Activated CD4-positive, alpha-beta T cell treated with anti-CD3 and anti-CD28 coated beads, Interleukin-2, amount 10 ng/mL, durations not matched to agents 7 days and 5 days (primary cell): Measurements from ENCODE around the gene SCRN1. TPM values are rescaled to one million over a fixed set of nuclear protein-coding genes. Genes with fewer than 3 reads are reported as not detected.
"Not testable (repeated sequence)": the region's sequence is repeated elsewhere in the genome, so short reads cannot be mapped to it uniquely, and the experiment has no call there.

Experiments used
- CTCF ChIA-PET: fragments of 350-600 bp; sonication (Branson Sonifier 250); formaldehyde crosslinking; loops from one replicate; lab custom pipeline; 2021; ENCODE audit warnings: antibody characterized with exemption; lab: Charles Lee
- POLR2A ChIA-PET: fragments of 350-600 bp; sonication (Branson Sonifier 250); formaldehyde crosslinking; loops from one replicate; lab custom pipeline; 2021; ENCODE audit warnings: antibody characterized with exemption; lab: Charles Lee
- DNase-seq: peaks from one replicate; pipeline ENCODE4 v3.0.0-alpha.2; 2020
- H3K27ac Mint-ChIP-seq: one replicate; pipeline ENCODE4 v1.8.0; 2021; ENCODE audit warnings: mild to moderate bottlenecking, moderate library complexity, mixed read lengths
- H3K27me3 Mint-ChIP-seq: one replicate; pipeline ENCODE4 v1.8.0; 2021; ENCODE audit warnings: mixed read lengths
- H3K36me3 Mint-ChIP-seq: one replicate; pipeline ENCODE4 v1.8.0; 2021; ENCODE audit warnings: low read depth, mixed read lengths
- H3K4me1 Mint-ChIP-seq: one replicate; pipeline ENCODE4 v1.8.0; 2021; ENCODE audit warnings: mixed read lengths
- H3K4me3 Mint-ChIP-seq: one replicate; pipeline ENCODE4 v1.8.0; 2021; ENCODE audit warnings: mild to moderate bottlenecking, moderate library complexity, mixed read lengths
- H3K9me3 Mint-ChIP-seq: one replicate; pipeline ENCODE4 v1.8.0; 2021; ENCODE audit warnings: mixed read lengths
- total RNA-seq, 2 experiments: library from RNA; stranded (reverse); gene quantifications; one replicate each; pipeline ENCODE4 v1.2.3, GENCODE V29; 2021

SCRN1 gene
- total RNA-seq, 2 experiments from 2014 or later: 2.1 TPM

DNA sequence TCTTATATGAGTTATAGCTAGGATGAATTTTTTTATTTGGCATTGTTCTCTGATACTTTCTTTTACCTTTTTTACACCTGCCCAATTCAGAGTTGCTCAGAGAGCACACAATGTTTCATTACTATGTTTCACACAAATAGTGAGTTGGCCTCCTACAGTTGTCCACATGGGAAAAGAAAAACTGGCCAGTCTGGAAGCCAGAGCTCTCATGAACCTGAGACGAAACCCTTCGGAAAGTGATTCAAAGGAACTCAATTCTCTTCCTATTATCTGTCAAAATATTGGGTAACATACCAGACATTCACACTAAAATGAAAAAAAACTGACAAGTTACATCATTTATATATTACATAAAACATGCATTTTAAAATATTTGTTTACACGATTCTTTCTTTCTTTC, 15.3 kb downstream of the SCRN1 start:
- H3K9me3 Mint-ChIP-seq: no peaks in the 10 kb centered on the region
- no peak overlapping the region for H3K27ac Mint-ChIP-seq
- H3K27me3 Mint-ChIP-seq: peaks cover 12% of the 10 kb centered on the region
- CTCF ChIA-PET: no interaction called here
- no peak overlapping the region for H3K4me3 Mint-ChIP-seq
- POLR2A ChIA-PET: no interaction called here
- no peak for DNase-seq
- H3K4me1 Mint-ChIP-seq: peaks cover 12% of the 10 kb centered on the region
- no peaks in the 10 kb centered on the region for H3K36me3 Mint-ChIP-seq

DNA sequence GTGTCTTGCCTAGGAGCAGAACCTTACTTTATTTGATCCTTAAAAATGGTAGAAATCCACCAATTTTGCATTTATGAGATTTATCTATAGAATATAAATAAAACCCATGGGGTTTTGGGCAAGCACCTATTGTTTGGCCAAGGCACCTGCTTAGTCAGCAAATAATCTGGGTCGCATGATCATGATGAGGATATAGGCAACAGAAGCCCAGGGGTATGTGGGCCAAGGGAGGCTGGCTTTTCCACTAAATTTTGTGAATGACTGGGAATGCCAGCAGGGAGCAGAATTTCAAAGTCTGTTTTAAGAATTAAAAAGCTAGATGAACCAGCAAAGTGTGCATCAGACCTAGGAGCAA, 17.3 kb downstream of the SCRN1 start:
- H3K4me1 Mint-ChIP-seq: peaks cover 18% of the 10 kb centered on the region
- peaks cover 9% of the 10 kb centered on the region for H3K27me3 Mint-ChIP-seq

DNA sequence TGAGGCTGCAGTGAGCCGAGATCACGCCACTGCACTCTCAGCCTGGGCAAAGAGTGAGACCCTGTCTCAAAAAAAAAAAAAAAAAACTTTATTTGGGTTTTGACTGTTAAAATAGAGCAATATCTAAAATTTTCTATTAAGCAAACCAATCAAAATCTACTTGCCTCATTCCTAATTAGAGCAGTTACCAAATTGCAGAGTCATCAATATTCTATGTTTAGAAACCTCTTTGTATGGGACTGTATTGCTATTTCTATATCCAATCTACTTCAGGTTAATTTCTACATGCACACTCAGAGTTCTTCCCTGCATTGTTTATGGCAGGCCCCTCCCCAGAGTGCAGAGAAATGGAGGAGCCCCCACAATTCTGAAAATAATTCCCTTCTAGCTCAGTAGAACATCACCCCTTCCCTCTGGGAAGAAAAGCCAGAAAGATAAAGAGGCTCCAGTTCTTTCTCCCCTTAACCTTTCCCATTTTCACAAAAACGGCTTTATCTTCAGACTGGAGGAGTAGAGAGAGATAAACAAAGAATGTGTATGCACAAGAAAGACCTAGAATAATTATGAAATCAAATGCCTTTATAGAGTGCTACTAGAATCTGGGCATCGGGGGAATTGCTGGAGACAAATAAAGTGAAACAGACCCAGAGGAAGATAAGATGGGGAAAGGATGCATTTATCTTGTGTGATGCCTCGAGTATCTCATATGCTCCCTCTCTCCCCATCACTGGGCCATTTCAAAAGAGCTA, 17.9 kb downstream of the SCRN1 start:
- Mint-ChIP-seq H3K9me3 (no peaks in the 10 kb centered on the region), H3K36me3 (no peaks in the 10 kb centered on the region), H3K4me3 (no peak overlapping the region), H3K27me3 (peaks cover 9% of the 10 kb centered on the region), H3K4me1 (peaks cover 18% of the 10 kb centered on the region), H3K27ac (no peak overlapping the region)
- POLR2A ChIA-PET: no interaction called here
- CTCF ChIA-PET: interaction anchor here (1.1 kb wide), 1 partner anchor 10 kb away, joined by 3 read pairs; no protein-coding TSS in a partner anchor
- DNase-seq: no peak

More for the DNA sequence above, 17.3 kb downstream of the SCRN1 start:
- no peaks in the 10 kb centered on the region for H3K9me3 Mint-ChIP-seq
- no peak overlapping the region for H3K27ac Mint-ChIP-seq
- CTCF ChIA-PET: no interaction called here
- POLR2A ChIA-PET: no interaction called here
- no peak for DNase-seq
- no peak overlapping the region for H3K4me3 Mint-ChIP-seq
- H3K36me3 Mint-ChIP-seq: no peaks in the 10 kb centered on the region

DNA sequence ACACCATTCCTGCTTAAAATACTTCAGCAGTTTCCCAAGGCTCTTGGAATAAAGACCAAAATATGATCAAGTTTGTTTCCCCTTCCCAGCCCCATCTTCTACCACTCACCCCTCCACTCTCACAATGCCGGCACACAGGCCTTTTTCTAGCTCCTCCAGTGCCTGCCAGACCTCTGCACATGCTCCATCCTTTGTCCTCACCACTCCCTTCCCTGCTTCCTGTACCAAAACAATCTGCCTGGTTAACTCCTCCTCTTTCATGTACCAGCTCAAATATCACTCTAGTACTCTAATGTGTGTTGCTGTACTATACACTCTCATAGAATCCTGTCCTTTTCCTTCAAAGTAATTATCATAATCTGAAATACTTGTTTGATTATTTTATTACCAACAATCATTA, 19.4 kb downstream of the SCRN1 start:
- Mint-ChIP-seq H3K36me3 (no peaks in the 10 kb centered on the region), H3K27ac (no peak overlapping the region), H3K4me1 (peaks cover 18% of the 10 kb centered on the region), H3K9me3 (no peaks in the 10 kb centered on the region), H3K4me3 (no peak overlapping the region), H3K27me3 (peaks cover 5% of the 10 kb centered on the region)
- CTCF ChIA-PET: no interaction called here
- POLR2A ChIA-PET: no interaction called here
- DNase-seq: no peak

DNA sequence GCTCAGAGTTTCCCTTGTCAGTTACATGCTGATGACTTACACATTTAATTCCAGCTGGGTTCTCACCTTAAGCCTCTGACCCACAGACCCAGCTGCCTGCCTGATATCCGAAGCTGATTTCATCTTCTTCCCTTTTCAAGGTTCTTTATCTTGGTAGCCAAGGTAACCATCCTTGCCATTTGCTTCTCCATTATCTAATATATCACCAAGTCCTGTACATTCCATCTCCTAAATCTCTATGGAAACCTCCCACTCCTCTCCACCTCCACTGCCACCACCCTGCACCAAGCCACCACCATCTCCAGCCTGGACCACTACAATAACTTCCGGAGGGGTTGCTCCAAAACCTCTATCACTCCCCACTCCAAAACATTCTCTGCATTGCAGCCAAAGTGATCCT, 19.9 kb downstream of the SCRN1 start:
- Mint-ChIP-seq H3K36me3 (no peaks in the 10 kb centered on the region), H3K9me3 (no peaks in the 10 kb centered on the region), H3K27me3 (peaks cover 5% of the 10 kb centered on the region), H3K4me3 (no peak overlapping the region), H3K27ac (no peak overlapping the region), H3K4me1 (peaks cover 18% of the 10 kb centered on the region)
- POLR2A ChIA-PET: interaction anchor here (0.6 kb wide), 1 partner anchor 14 kb away, joined by 3 read pairs; no protein-coding TSS in a partner anchor
- CTCF ChIA-PET: no interaction called here
- DNase-seq: no peak

DNA sequence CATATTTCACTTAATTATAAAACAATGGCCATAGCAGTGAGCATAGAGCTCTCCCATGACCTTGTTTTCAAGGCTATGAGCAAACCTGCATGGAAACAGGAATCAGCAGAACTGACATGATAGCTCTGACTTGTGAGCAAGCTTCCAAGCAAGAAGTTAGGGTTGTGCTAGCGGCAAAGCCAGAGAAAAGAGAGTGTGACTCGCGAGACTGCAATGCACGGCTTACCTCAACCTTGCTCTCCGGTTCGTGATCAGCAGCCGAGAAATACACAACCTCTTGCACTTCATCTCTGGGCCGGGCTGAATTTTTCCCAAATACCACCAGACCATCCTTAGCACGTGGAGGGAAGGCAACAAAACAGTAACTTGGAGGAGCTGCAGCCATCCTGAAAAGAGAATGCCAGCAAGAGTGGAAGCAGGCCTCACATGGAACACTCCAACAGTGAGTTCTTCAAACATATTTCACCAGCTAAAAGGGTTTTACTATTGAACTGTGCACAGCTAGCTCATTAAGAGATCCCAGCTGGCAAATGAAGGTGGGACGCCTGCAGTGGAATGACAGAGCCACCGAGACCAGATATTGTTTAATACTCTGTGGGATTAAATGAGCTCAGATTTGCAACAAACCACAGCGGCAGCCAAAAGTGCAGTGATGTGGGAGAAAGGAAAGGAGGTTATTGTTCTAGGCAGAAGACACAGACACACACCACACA, 20.8 kb downstream of the SCRN1 start:
- H3K4me3 Mint-ChIP-seq: no peak overlapping the region
- POLR2A ChIA-PET: interaction anchor here (0.6 kb wide), 1 partner anchor 13 kb away, joined by 3 read pairs; no protein-coding TSS in a partner anchor

DNA sequence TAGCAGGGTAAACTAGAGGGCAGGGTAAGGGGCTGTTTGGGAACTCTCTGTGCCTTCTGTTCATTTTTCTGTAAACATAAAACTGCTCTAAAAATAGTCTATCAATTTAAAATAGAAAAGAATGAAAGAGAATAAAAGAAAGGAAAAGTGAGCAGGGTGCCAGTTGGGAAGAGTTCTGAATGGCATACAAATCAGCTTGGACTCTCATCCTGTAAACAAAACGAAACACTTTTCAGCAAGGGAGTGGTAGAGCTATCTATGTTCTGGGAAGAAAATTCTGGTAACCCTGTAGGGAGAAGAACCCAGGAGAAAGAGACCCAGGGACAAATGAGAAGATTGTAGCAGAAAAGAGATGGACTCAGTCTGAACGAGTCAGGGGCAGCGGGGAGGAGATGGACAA, 24.6 kb downstream of the SCRN1 start:
- POLR2A ChIA-PET: no interaction called here
- CTCF ChIA-PET: no interaction called here
- no peak overlapping the region for H3K27ac Mint-ChIP-seq
- peaks cover 3% of the 10 kb centered on the region for H3K27me3 Mint-ChIP-seq
- no peaks in the 10 kb centered on the region for H3K36me3 Mint-ChIP-seq
- peaks cover 12% of the 10 kb centered on the region for H3K4me1 Mint-ChIP-seq
- no peak overlapping the region for H3K4me3 Mint-ChIP-seq
- no peak for DNase-seq
- no peaks in the 10 kb centered on the region for H3K9me3 Mint-ChIP-seq

More for the DNA sequence above, 20.8 kb downstream of the SCRN1 start:
- Mint-ChIP-seq H3K9me3 (no peaks in the 10 kb centered on the region), H3K27me3 (peaks cover 5% of the 10 kb centered on the region), H3K36me3 (no peaks in the 10 kb centered on the region), H3K27ac (no peak overlapping the region), H3K4me1 (peaks cover 18% of the 10 kb centered on the region)
- DNase-seq: no peak
- CTCF ChIA-PET: interaction anchor here (1.0 to 1.1 kb wide), 3 partner anchors 13 to 21 kb away, joined by 3 to 4 read pairs (median 3); no protein-coding TSS in a partner anchor

DNA sequence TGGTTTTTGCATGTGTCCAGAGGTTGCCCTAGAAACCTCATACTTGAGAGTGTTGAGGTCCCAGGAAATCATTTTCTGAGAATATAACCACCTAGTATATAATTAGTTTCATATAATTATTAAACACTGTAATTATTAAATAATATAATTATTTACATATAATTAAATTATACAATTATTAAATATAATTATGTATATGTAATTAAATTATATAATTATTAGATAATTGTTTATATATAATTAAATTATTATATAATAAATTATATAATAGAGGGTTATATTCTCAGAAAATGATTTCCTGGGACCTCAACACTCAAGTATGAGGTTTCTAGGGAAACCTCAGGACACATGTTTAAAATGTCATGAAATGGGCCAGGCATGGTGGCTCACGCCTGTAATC, 27.6 kb downstream of the SCRN1 start:
- ChIA-PET CTCF (no interaction called here), POLR2A (no interaction called here)
- H3K27ac Mint-ChIP-seq: no peak overlapping the region
- H3K4me3 Mint-ChIP-seq: no peak overlapping the region
- peaks cover 3% of the 10 kb centered on the region for H3K27me3 Mint-ChIP-seq
- H3K9me3 Mint-ChIP-seq: no peaks in the 10 kb centered on the region
- peaks cover 6% of the 10 kb centered on the region for H3K4me1 Mint-ChIP-seq
- DNase-seq: no peak
- no peaks in the 10 kb centered on the region for H3K36me3 Mint-ChIP-seq

DNA sequence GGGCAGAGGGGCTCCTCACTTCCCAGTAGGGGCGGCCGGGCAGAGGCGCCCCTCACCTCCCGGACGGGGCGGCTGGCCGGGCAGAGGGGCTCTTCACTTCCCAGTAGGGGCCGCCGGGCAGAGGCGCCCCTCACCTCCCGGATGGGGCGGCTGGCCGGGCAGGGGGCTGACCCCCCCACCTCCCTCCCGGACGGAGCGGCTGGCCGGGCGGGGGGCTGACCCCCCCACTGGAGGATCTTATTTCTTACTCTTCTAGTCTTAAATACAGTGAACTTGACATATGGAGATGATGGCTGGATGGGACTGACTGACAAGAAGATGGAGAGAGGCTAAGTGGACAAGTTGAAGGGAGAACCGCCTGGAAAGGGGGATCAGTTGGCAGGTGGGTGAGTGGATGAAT, 28.0 kb downstream of the SCRN1 start:
- H3K27ac Mint-ChIP-seq, H3K27me3 Mint-ChIP-seq, POLR2A ChIA-PET, DNase-seq, H3K4me3 Mint-ChIP-seq, H3K9me3 Mint-ChIP-seq, H3K4me1 Mint-ChIP-seq, CTCF ChIA-PET, H3K36me3 Mint-ChIP-seq: not testable (repeated sequence)

DNA sequence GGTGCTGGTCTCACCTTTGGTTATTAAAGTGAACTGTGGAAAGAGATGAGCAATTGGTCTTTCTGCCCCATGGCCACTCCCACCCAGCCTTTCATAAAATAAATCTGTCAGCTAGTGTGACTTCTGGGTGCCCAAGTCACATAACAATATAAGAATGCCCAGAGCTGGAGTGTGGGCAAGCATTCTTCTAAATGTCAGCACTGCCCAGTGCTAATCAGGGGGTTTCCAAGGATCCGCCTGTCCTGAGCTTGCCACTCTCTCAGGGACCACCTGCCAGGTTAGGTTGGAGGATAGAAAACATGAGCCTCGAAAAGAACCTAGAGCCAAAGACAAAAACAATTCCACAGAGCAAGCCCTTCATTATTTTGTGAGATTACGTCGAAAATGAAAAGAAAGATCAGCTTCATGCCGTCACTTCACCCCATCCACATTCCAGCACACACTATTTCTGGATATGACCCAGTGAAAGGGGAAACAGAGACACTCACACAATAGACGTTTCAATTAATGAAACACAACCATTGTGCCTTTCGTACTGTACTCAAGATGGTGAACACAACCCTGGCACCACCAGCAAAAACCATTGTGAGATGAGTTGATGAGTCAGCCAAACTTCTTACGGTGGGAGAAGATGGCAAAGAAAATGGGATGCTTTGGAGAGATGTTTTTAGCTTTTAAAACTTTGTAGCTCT, 30.8 kb downstream of the SCRN1 start:
- Mint-ChIP-seq H3K4me3 (no peak overlapping the region), H3K27ac (no peak overlapping the region), H3K36me3 (no peaks in the 10 kb centered on the region), H3K27me3 (peaks cover 3% of the 10 kb centered on the region), H3K9me3 (no peaks in the 10 kb centered on the region), H3K4me1 (peaks cover 29% of the 10 kb centered on the region)
- POLR2A ChIA-PET: no interaction called here
- CTCF ChIA-PET: no interaction called here
- no peak for DNase-seq

DNA sequence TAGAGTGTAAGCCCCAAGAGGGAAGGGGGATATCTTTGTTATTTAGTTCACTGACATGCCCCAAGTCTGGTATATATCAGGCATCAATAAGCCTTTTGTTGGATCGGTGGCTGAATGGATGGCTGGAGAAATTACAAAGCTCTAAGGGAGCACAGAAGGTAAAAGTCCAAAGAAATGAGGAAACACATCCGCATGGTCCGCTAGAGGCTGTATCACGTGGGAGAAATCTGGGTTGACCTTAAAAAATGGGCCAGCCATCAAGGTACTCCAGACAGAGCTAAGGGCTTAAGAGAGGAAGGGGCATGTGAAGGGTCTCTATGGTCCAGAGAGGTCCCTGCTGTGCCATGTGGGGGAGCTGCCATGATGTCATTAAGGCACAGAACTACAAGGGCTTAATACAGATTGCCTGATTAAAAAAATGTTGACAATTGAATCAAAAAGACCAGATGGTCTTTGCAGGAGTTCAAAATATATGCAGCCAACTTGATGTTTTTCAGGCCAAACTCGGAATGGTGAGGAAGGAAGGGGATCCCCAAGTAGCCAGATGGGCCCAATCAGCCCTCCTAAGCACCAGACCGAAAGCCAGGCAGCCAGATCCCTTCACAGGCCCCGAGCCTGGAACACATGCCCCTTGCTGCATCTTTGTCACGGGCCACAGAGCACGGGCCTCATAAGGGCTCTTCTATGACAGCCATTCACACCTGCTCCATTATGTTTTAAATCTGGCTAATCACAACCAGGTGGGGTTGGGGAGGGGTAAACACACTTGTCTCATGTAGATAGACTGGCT, 31.9 kb downstream of the SCRN1 start:
- Mint-ChIP-seq H3K36me3 (no peaks in the 10 kb centered on the region), H3K27me3 (peaks cover 3% of the 10 kb centered on the region), H3K4me3 (no peak overlapping the region), H3K27ac (no peak overlapping the region), H3K9me3 (no peaks in the 10 kb centered on the region), H3K4me1 (peaks cover 29% of the 10 kb centered on the region)
- ChIA-PET POLR2A (no interaction called here), CTCF (no interaction called here)
- DNase-seq: no peak

DNA sequence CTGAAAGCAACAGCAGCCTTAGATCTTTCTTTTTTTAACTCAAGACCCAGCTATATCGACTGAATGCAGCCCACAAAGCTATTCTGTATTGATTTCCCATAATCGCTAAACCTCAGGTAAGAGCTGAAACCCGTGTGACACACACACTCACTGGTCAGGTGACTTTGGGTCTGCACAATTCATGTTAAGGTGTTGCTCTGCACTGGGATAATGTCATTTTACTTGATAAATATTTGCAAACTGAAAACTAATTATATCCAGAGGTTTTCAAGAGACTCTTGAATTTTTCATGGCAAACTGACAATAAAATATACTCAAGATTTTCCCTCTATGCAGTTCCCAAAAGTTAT, 33.1 kb downstream of the SCRN1 start:
- Mint-ChIP-seq H3K4me3 (peak overlapping the region; percentile 6), H3K36me3 (no peaks in the 10 kb centered on the region), H3K4me1 (peaks cover 29% of the 10 kb centered on the region), H3K27me3 (peaks cover 3% of the 10 kb centered on the region), H3K9me3 (peaks cover under 1% of the 10 kb centered on the region), H3K27ac (peak overlapping the region; percentile 52)
- DNase-seq: no peak
- POLR2A ChIA-PET: no interaction called here
- CTCF ChIA-PET: interaction anchor here (0.8 to 1.4 kb wide), 2 partner anchors 12 to 28 kb away, joined by 3 to 4 read pairs; no protein-coding TSS in a partner anchor
